IMR-90 (cell line): ENCODE measurements around the gene PDCD2L.

Experiments
- CEBPB ChIP-seq: IDR thresholded peaks from 2 replicates; pipeline ENCODE4 v1.6.1; 2012; ENCODE audit warnings: low read depth, low read length, improper control_type of control experiment
- FOS ChIP-seq: fragments of 150-350 bp; IDR thresholded peaks from 2 replicates; pipeline ENCODE4 v1.6.1; 2016; ENCODE audit warnings: low read depth, low read length
- MAFK ChIP-seq: IDR thresholded peaks from 2 replicates; pipeline ENCODE4 v1.6.1; 2012; ENCODE audit warnings: low read depth, low read length, improper control_type of control experiment
- POLR2A ChIP-seq: IDR thresholded peaks from 2 replicates; pipeline ENCODE4 v1.6.1; 2012; ENCODE audit warnings: mild to moderate bottlenecking, low read depth, low read length
- RFX5 ChIP-seq: IDR thresholded peaks from 2 replicates; pipeline ENCODE4 v1.8.0; 2012; ENCODE audit warnings: low read depth, mild to moderate bottlenecking, low read length, moderate library complexity
- SMC3 ChIP-seq: fragments of 150-350 bp; IDR thresholded peaks from 2 replicates; pipeline ENCODE4 v1.6.1; 2016; ENCODE audit warnings: low read depth, mild to moderate bottlenecking, antibody characterized with exemption, low read length, moderate library complexity
- USF2 ChIP-seq: fragments of 150-350 bp; IDR thresholded peaks from 2 replicates; pipeline ENCODE4 v1.6.1; 2017; ENCODE audit warnings: mild to moderate bottlenecking, antibody characterized with exemption, low read length, low read depth
- TF ChIP-seq, protein P1 (sequence below): conservative IDR thresholded peaks from 2 replicates; pipeline ENCODE4 v1.5.1; 2012; ENCODE audit warnings: mild to moderate bottlenecking, low read depth, low read length, improper control_type of control experiment

GRCh38 chr19:34458677-34459076, 54.5 kb downstream of the PDCD2L start:
- TF ChIP-seq, protein P1, sequence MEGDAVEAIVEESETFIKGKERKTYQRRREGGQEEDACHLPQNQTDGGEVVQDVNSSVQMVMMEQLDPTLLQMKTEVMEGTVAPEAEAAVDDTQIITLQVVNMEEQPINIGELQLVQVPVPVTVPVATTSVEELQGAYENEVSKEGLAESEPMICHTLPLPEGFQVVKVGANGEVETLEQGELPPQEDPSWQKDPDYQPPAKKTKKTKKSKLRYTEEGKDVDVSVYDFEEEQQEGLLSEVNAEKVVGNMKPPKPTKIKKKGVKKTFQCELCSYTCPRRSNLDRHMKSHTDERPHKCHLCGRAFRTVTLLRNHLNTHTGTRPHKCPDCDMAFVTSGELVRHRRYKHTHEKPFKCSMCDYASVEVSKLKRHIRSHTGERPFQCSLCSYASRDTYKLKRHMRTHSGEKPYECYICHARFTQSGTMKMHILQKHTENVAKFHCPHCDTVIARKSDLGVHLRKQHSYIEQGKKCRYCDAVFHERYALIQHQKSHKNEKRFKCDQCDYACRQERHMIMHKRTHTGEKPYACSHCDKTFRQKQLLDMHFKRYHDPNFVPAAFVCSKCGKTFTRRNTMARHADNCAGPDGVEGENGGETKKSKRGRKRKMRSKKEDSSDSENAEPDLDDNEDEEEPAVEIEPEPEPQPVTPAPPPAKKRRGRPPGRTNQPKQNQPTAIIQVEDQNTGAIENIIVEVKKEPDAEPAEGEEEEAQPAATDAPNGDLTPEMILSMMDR, result no peak
- no peak for TF ChIP-seq FOS
- TF ChIP-seq POLR2A, result no peak
- no peak for TF ChIP-seq MAFK
- no peak for TF ChIP-seq CEBPB
- TF ChIP-seq RFX5, result no peak
- TF ChIP-seq SMC3, result no peak
- no peak for TF ChIP-seq USF2
